ENCODE measurements around the gene RNU7-1.

The RNU7-1 gene

GRCh38 chr12:6938353-6939190 is 5.0 kb upstream of the RNU7-1 start:
- no peak for DNase-seq

- no peak for DNase-seq
Observed at GRCh38 chr12:6939191-6939540, 4.5 kb upstream of the RNU7-1 start.

GRCh38 chr12:6941267-6941666 is 2.3 kb upstream of the RNU7-1 start:
- DNase-seq: no peak

- no peak for DNase-seq
Observed at GRCh38 chr12:6941782-6942181, 1.8 kb upstream of the RNU7-1 start.

- no peak for DNase-seq
Observed at GRCh38 chr12:6942331-6942665, 1.3 kb upstream of the RNU7-1 start.

GRCh38 chr12:6943389-6943721 is 261 bp upstream of the RNU7-1 start:
- peak; percentile 90 for DNase-seq

- peak; percentile 94 for DNase-seq
Observed at GRCh38 chr12:6944381-6945186, 968 bp downstream of the RNU7-1 start.

GRCh38 chr12:6945613-6946012 is 2.0 kb downstream of the RNU7-1 start:
- peak; percentile 61 for DNase-seq

- peak; percentile 89 for DNase-seq
Observed at GRCh38 chr12:6946033-6946919, 2.7 kb downstream of the RNU7-1 start.

GRCh38 chr12:6946920-6947374 is 3.3 kb downstream of the RNU7-1 start:
- no peak for DNase-seq

GRCh38 chr12:6947615-6948014 is 4.0 kb downstream of the RNU7-1 start:
- DNase-seq: no peak

- peak; percentile 64 for DNase-seq
Observed at GRCh38 chr12:6948873-6949594, 5.4 kb downstream of the RNU7-1 start.

- DNase-seq: peak; percentile 52
Observed at GRCh38 chr12:6950401-6950801, 6.8 kb downstream of the RNU7-1 start.

- DNase-seq: no peak
Observed at GRCh38 chr12:6950811-6951540, 7.4 kb downstream of the RNU7-1 start, which contains the start of gene PTPN6. Gene PTPN6 (plus strand): TSS chr12:6951356. CDS start chr12:6951513, 157 bp downstream.

GRCh38 chr12:6951551-6952120 is 8.0 kb downstream of the RNU7-1 start:
- DNase-seq: no peak

- DNase-seq: no peak
Observed at GRCh38 chr12:6952121-6952862, 8.7 kb downstream of the RNU7-1 start.

GRCh38 chr12:6952863-6953441 is 9.3 kb downstream of the RNU7-1 start:
- DNase-seq: no peak

- DNase-seq: peak; percentile 82
Observed at GRCh38 chr12:6953442-6954315, 10.1 kb downstream of the RNU7-1 start.
